TTC549 (cell line): ENCODE data around the gene RNASE12.
"Not testable (repeated sequence)": the region's sequence is repeated elsewhere in the genome, so short reads cannot be mapped to it uniquely, and the experiment has no call there.

Source experiments
- FAIRE-seq: peaks from 2 replicates; lab custom pipeline; 2012; peaks lifted over from hg19 to GRCh38; lab: Jason Lieb, UNC

The RNASE12 gene

DNA sequence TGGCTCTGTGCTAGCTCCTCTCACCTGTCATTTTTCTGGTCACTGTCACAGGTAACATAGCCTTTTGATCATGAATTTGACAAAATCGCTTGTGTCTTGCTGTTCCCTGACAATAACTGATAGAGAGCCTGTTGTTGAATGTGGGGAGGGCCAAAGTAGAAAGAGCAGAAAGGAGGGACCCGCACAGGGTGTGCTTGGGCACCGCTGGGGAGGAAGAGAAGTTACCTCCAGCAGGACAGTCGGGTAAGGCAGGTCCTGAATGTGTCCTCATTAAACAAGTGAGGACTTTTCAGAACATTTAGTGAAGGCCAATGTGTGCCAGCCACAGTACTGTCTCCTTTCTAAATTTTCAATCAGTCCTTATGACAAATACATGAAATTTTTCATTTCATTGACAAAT lies at the start of gene RNASE12:
TSS of gene RNASE12 (minus strand) at position 142 of the 400 bp plus-strand sequence. CDS start 653 bp downstream, outside the sequence.
- FAIRE-seq = no peak

GRCh38 chr14:20632831-20633691 lies 41.9 kb upstream of the RNASE12 start:
- peak; percentile 20 for FAIRE-seq

DNA sequence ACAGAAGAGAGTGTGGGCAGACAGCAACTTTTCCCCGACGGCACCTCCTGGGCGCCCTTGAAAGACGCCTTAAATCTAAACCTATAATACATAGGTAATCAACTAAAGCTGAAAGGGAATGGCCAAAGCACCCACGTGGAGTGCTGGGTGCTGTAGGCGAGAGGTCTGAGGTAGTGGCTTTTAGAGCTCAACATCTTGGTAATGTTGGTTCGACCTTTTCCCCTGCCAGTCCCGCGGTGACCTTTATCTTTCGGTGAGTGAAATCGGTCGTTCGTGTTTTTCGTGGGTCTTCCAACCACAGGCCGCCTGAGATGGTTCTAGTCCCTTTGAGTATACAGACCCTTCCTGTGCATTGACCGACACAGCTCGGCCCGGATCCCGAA lies 41.3 kb upstream of the RNASE12 start:
- no peak for FAIRE-seq

DNA sequence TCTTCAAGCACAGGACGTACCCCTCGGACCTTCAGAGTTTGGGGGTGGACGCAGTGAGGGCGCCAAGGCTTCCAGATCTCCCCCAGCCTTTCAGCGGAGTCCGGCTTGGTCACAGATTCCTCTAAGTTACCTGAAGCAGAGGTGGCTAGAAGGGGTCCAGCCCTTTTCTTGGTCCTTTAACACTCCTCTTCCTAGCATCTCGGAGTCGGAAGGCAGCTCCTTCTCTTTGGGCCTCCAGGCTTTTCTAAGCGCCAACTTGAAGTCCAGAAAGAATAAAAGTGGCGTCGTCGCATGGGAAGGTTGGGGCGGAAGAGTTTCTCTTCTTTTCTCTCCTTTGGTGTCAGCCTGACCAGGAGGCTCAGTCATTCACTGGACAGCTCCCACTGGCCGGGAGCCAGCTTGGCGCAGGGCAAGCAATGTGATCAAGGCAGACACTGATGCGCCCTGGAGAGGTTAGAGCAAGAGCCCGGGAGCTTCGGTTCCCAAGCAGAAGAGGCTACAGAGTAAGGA lies 40.8 kb upstream of the RNASE12 start:
- no peak for FAIRE-seq

DNA sequence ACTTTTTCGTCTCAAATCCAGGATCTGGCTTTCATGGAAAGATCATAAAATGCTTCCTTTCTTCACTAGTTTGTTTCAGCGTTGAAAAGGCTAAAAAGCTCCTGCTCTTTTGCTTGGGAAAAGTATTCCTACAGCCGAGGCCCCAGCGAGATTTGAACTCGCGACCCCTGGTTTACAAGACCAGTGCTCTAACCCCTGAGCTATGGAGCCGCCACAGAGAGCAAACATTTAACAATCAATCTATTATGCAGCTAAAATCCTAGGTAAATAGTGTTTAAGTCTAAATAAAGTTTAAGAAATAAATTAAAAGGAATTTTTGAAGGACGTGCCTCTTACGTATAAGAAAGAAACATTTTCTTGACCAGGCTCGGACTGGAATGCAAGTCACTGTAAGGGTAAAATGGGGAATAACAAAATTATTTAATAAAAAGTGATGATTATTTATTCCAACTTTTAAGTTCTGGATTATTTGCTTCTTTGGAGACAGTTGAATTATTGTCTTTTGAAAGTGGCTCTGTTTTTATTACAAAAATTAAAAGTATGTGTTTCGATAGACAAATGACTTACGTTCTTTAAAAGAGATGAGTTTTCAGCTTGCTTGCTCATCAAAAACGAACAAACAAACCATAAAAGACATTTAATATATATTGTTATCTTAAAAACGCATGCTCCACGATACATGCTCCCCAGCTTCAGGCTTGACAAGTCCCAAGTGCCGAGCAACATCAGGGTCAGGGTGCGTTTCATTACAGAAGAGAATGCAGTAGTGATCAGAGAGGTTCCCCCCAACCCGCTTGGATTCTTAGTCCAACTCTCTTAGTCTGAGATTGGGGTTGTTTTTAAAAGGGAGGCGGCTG lies 40.1 kb upstream of the RNASE12 start:
- peak; percentile 76 for FAIRE-seq

DNA sequence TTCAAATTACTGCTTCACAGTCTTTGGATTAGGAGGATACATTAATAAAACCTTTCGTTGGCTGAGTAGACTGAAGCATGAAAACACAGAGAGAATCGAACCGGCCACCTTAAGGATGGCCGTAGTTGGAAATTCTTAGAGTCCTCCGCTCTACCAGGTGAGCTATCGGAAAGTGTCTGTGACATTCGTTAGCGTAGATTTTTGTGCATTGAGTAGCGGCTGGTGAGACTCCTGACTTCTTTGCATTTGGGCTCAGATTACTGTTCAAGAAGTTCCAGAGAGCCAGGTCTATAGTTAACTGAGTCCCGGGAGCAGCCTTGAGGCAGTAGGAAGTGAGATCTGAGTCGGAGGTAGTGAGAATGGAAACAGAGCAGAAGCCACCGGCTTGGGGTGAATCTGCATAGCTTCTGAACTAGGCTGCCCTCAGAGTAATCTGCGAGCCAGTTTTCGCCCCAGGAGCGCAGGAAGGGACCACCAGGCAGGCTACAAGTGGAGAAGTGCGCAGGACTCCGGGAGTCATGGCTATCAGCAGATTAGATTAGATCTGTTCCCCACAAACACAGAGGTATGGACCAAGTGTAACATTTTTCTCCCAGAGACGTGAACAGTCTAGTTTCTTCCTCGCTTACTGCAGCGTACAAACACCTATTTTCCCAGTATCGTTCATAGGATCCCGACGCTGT lies 39.3 kb upstream of the RNASE12 start:
- FAIRE-seq = no peak

DNA sequence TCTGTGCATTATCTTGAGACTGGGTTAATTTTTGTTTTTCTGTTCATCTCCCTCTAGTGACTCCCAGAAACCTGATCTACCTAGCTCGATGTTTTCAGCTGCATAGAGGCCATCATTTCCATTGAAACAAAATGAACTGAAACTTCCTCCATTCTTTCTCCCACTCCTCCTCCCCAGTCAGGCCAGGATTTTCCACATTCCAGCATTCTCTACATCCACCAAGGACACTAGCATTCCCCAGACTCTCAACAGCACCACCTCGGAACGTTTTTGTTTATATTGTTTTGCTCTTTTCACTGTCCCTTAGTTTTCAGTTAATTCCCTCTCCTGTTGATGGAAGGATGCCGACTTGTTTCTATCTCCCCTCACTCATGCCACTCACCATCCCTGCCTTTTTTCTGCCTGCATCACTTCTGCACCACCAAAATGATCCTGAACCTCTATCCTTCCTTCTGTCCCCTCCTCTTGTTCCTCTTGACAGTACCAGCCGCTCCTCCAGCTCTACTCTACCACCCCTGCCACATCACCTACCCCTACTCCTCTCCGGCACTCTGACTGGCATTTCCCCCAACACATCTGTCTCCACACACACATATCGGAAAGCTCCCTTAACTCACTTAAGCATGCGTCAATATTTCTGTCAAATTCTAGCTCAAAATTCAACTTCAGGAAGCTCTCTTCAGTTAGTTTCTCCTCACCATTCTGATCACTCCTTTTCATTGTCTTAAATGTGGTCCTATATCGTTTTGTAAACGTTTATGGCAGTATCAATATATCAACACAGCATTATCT lies 37.1 kb upstream of the RNASE12 start:
- FAIRE-seq = no peak

DNA sequence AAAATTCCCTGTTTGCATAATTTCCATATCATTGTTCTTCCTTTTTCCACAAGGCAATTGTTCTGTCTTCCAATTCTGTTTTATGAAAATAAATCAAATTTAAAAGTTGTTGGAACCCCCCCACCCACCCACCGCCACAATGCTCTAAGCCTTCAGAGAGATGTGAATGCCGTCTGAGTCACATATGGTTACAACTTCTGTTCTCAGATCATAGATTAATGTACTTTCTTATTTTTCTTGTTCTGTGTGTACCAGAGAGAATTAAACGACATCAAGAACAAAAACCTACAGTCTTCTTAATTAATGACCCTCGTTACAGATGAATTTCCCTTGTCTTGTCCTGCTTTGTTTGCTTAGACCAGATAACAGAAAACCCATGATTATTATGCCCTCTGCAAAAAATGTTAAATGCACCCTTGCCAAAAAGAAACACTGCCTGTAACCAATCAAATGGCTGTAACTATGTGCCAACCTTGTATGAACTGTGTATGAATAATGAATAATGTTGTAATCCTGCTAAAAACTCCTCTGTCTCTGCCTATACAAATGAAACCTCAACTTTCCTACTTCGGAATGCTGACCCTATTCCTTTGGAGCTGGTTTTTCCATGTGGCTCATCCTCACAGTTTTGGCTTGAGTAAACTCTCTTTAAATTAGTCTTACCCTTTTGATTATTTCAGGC lies 36.3 kb upstream of the RNASE12 start:
- FAIRE-seq = no peak

GRCh38 chr14:20626274-20626673 lies 35.1 kb upstream of the RNASE12 start:
- FAIRE-seq = no peak

DNA sequence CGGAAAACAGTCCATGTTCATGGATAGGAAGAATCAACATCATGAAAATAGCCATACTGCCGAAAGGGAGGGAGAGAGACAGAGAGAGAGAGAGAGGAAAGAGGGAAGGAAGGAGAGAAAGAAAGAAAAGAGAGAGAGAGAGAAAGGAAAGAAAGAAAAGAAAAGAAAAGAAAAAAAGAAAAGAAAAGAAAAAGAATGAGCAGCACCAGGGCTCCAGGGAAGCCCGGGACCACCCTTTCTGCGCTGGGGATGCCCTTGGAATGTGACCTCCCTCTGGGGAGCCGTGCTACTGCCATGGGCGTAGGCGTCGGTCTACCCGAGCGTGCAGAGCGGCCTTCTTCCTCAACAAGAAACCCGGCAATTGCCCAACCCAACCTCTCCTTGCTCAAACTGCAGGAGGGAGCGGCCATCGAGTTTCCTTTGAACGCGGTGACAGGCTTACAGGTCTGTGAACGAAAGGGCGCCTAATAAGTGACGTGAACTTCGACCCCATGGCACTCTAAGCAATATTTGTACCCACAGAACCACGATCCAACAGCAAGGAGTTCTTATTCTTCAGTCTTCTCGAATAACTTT lies 33.4 kb upstream of the RNASE12 start:
- FAIRE-seq = no peak

- no peak for FAIRE-seq
Measured at GRCh38 chr14:20623798-20624197, 32.6 kb upstream of the RNASE12 start.

GRCh38 chr14:20622816-20623291 lies 31.7 kb upstream of the RNASE12 start:
- no peak for FAIRE-seq

DNA sequence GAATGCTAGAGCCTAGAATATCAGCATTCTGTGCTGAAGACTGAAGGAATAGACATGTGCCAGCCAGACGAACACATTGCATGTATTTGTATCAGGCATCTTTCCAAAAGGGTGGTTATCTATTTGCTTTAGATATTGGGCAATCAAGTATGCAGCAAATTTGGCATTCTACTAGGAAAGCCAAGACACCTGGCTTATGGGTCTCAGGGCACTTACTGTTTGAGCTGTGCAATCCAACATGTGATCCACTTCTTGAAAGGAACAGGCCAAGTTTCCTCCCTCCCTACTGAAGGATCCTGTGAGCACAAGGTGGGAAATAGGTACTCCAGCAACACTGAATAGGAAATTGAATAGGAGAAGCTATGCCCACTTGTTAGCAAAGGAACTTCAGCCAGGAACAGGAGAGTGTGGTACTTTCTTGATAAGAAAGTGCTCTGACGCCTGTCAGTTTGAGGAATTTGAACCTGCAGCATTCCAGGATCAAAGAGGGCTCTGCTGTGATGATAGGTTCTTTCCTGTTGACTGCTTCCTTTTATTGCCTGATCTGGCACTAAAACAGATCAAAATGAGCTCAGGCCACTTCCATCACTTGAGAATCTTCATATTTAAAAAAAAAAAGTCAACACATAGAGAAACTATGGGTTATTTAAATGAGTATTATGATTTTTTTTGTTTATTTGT lies 29.8 kb upstream of the RNASE12 start:
- FAIRE-seq = no peak

DNA sequence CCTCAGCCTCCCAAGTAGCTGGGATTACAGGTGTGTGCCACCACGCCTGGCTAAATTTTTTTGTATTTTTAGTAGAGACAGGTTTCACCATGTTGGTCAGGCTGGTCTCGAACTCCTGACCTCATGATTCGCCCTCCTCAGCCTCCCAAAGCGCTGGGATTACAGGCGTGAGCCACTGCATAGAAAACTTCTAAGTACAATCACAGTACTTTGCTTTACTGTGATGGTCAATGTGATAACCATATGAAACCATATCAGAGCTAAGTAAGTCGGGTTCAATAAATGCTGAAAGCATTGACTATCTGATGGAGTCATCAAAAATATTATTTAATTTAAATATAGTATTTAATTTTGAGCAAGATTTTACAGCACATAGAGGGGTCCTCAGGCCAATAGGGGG lies 28.5 kb upstream of the RNASE12 start:
- FAIRE-seq = not testable (repeated sequence)

DNA sequence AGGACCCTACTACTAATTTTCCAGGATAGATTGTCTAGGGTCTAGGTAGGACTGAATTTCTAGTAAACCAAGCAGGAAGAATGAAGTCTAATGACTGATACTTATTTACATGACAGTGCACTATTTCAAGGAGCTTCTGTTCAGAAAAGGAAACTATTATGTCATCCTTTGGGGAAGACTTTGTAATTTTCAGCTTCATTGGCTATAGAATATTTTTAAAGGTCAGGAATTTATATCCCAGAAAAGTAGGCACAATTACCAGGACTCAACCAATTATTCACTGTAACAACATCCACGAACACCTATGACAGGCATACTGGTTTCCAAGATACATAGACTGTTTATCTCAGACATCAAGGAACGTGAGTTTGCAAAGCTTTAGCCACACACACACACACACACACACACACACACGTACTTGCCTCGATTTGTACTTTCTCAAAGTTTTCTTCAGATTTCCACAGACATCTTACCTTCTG lies 27.1 kb upstream of the RNASE12 start:
- FAIRE-seq = no peak

DNA sequence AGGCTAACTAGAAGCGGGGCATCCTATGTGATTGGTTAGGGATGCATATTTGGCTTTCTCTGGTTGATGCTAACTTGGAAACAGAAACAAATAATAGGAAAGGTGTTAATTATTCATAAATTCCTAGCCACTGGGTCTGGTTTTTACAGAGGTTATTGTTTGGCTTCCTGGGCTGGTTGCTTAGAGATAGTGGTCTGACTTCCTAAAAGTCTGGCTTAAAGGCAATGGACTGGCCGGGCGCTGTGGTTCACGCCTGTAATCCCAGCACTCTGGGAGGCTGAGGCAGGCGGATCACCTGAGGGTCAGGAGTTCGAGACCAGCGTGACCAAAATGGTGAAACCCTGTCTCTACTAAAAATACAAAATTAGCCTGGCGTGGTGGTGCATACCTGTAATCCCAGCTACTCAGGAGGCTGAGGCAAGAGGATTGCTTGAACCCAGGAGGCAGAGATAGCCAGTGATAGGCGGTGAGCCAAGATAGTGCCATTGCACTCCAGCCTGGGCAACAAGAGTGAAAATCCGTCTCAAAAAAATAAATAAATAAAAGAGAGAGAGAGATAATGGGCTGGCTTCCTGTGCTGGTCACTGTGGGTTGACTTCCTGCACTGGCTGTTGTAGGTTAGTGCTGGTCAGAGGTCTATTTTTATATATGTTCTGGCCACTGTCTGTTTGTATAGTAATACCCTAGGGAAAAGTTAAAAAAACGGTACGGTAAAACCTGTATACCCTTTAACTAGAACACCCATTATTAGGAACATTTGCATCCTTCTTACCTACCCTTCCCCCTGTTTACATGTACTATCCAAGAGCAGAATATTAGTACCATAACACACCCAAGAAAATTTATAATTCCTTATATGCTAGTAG lies 26.2 kb upstream of the RNASE12 start:
- no peak for FAIRE-seq

- FAIRE-seq = no peak
Measured at GRCh38 chr14:20615996-20616395, 24.8 kb upstream of the RNASE12 start.

DNA sequence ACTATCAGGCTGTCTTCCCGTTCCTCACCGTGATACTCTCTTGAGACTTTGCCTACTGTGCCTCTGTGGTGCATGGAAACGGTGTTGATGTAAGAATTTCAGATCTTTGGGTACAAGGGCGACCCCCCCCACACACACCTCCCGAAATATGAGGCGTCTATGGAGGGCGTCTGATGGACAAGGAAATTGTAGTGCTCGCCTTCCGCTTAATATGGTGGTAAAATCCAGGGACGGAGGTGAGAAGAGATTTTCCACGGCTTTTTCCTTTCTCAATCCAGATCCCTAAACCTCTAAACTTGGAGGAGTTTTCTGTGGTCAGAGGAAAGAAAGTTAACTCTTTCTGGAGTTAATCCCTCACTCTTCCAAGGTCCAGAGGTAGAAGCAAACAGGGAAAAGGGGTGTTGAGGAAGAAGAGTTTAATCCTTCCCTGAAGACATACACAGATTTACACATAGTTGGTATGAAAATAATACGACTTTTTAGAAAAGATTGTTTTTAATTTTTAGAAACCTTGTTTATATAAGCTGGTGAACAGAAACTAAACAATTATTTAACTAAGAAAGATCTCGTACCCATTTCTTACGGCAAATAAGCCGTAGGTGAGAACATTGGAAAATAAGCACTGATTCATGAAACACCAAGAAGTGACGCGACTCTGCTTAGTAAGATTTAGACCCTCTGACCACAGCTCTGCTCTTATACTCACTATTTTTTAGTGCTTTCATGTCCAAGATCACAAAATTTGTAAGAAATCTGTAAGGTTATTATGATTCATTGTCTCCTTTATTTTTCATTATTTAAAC lies 23.1 kb upstream of the RNASE12 start:
- FAIRE-seq = no peak
